Mesothelial cell of epicardium (in vitro differentiated cells): ENCODE measurements around the gene FBXO4. TPM values are rescaled to one million over a fixed set of nuclear protein-coding genes. Genes with fewer than 3 reads are reported as not detected.

Experiments used
- DNase-seq, 2 experiments: peaks; one replicate each; pipeline ENCODE4 v3.0.0; 2021; ENCODE audit warnings: low spot score in 2 of 2; ENCODE audit not compliant: unreplicated experiment in 2 of 2
- H3K27ac Mint-ChIP-seq: 2 replicates; pipeline ENCODE4 v1.8.0; 2021; ENCODE audit warnings: mixed read lengths
- H3K27me3 Mint-ChIP-seq: 2 replicates; pipeline ENCODE4 v1.8.0; 2021; ENCODE audit warnings: low read depth, mixed read lengths
- H3K36me3 Mint-ChIP-seq: 2 replicates; pipeline ENCODE4 v1.8.0; 2021; ENCODE audit warnings: mixed read lengths
- H3K4me1 Mint-ChIP-seq: 2 replicates; pipeline ENCODE4 v1.8.0; 2021; ENCODE audit warnings: mixed read lengths
- H3K4me3 Mint-ChIP-seq: 2 replicates; pipeline ENCODE4 v1.8.0; 2021; ENCODE audit warnings: mild to moderate bottlenecking, moderate library complexity, mixed read lengths
- H3K9me3 Mint-ChIP-seq: 2 replicates; pipeline ENCODE4 v1.8.0; 2021; ENCODE audit warnings: mixed read lengths
- total RNA-seq: library from RNA; stranded (reverse); gene quantifications from 3 replicates; pipeline ENCODE4 v1.2.1, GENCODE V29; 2021
- TF ChIP-seq, protein P1 (sequence below): fragments of 200-600 bp; sonication (generic); IDR thresholded peaks from one replicate; pipeline ENCODE4 v1.5.0; 2021; ENCODE audit warnings: antibody characterized with exemption; ENCODE audit not compliant: unreplicated experiment

FBXO4 gene
- total RNA-seq, 1 donor from 2014 or later = 6.8 TPM

GRCh38 chr5:41951224-41951623, 26.1 kb downstream of the FBXO4 start:
- peaks cover 13% of the 10 kb centered on the region for H3K4me1 Mint-ChIP-seq
- peaks cover 6% of the 10 kb centered on the region for H3K9me3 Mint-ChIP-seq
- DNase-seq = no peak
- no peak overlapping the region for H3K27ac Mint-ChIP-seq
- peaks cover 2% of the 10 kb centered on the region for H3K36me3 Mint-ChIP-seq
- no peaks in the 10 kb centered on the region for H3K27me3 Mint-ChIP-seq
- TF ChIP-seq, protein P1, sequence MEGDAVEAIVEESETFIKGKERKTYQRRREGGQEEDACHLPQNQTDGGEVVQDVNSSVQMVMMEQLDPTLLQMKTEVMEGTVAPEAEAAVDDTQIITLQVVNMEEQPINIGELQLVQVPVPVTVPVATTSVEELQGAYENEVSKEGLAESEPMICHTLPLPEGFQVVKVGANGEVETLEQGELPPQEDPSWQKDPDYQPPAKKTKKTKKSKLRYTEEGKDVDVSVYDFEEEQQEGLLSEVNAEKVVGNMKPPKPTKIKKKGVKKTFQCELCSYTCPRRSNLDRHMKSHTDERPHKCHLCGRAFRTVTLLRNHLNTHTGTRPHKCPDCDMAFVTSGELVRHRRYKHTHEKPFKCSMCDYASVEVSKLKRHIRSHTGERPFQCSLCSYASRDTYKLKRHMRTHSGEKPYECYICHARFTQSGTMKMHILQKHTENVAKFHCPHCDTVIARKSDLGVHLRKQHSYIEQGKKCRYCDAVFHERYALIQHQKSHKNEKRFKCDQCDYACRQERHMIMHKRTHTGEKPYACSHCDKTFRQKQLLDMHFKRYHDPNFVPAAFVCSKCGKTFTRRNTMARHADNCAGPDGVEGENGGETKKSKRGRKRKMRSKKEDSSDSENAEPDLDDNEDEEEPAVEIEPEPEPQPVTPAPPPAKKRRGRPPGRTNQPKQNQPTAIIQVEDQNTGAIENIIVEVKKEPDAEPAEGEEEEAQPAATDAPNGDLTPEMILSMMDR = no peak
- no peak overlapping the region for H3K4me3 Mint-ChIP-seq

- H3K36me3 Mint-ChIP-seq = peaks cover 4% of the 10 kb centered on the region
- no peak for DNase-seq
- peaks cover 19% of the 10 kb centered on the region for H3K9me3 Mint-ChIP-seq
- TF ChIP-seq, protein P1 = no peak
- no peak overlapping the region for H3K4me3 Mint-ChIP-seq
- no peaks in the 10 kb centered on the region for H3K4me1 Mint-ChIP-seq
- no peak overlapping the region for H3K27ac Mint-ChIP-seq
- H3K27me3 Mint-ChIP-seq = no peaks in the 10 kb centered on the region
Measured at GRCh38 chr5:41954286-41954685, 29.2 kb downstream of the FBXO4 start.

- H3K27me3 Mint-ChIP-seq = no peaks in the 10 kb centered on the region
- H3K27ac Mint-ChIP-seq = no peak overlapping the region
- peaks cover 20% of the 10 kb centered on the region for H3K9me3 Mint-ChIP-seq
- H3K36me3 Mint-ChIP-seq = peaks cover 2% of the 10 kb centered on the region
- TF ChIP-seq, protein P1 = no peak
- DNase-seq = no peak
- H3K4me1 Mint-ChIP-seq = no peaks in the 10 kb centered on the region
- H3K4me3 Mint-ChIP-seq = no peak overlapping the region
Measured at GRCh38 chr5:41955432-41956024, 30.4 kb downstream of the FBXO4 start.

DNA sequence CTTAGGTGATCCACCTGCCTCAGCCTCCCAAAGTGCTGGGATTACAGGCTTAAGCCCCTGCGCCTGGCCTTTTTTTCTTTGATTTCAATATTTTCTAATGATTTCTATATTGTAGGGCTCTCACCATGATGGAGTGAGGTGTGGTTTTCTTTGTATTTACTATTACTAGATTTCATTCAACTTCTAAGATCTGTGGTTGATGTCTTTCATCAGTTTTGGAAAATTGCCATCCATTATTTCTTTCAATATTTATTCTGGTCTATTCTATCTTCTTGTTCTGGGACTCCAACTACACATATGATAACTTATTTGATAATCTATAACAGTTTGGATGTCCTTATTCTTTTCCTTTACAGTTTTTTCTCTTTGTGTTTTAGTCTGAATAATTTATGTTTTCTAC, 31.9 kb downstream of the FBXO4 start:
- Mint-ChIP-seq H3K36me3 (peaks cover 2% of the 10 kb centered on the region), H3K27ac (no peak overlapping the region), H3K27me3 (no peaks in the 10 kb centered on the region), H3K4me1 (no peaks in the 10 kb centered on the region), H3K4me3 (no peak overlapping the region), H3K9me3 (peaks cover 29% of the 10 kb centered on the region)
- DNase-seq = no peak
- TF ChIP-seq, protein P1 = no peak

- H3K9me3 Mint-ChIP-seq = peaks cover 31% of the 10 kb centered on the region
Measured at GRCh38 chr5:41960481-41960880, 35.4 kb downstream of the FBXO4 start.

More at GRCh38 chr5:41960481-41960880, 35.4 kb downstream of the FBXO4 start:
- TF ChIP-seq, protein P1 = no peak
- Mint-ChIP-seq H3K27ac (no peak overlapping the region), H3K27me3 (no peaks in the 10 kb centered on the region), H3K36me3 (peaks cover 2% of the 10 kb centered on the region), H3K4me3 (no peak overlapping the region), H3K4me1 (no peaks in the 10 kb centered on the region)
- DNase-seq = no peak
